GM23338 (cell line): ENCODE results near the gene GREB1L. TPM values are rescaled to one million over a fixed set of nuclear protein-coding genes. Genes with fewer than 3 reads are reported as not detected.

Source experiments
- ATAC-seq: fragments of 200-7000 bp; cut with Tn5 transposase; 3 replicates; pipeline ENCODE4 v1.9.1; 2020
- DNase-seq: peaks from one replicate; pipeline ENCODE4 v3.0.0-alpha.2; 2015; ENCODE audit warnings: low spot score
- H2AFZ ChIP-seq: fragments of 200-600 bp; sonication (generic); 2 replicates; pipeline ENCODE4 v1.8.0; 2016; ENCODE audit warnings: antibody characterized with exemption, mild to moderate bottlenecking, moderate library complexity
- H3F3A ChIP-seq: fragments of 200-600 bp; sonication (generic); replicated peaks from 2 replicates; pipeline ENCODE4 v1.8.0; 2017; ENCODE audit warnings: antibody characterized with exemption, mixed run types, low read depth
- H3K27ac ChIP-seq: fragments of 200-600 bp; sonication (generic); 2 replicates; pipeline ENCODE4 v1.6.1; 2016; ENCODE audit warnings: low read depth
- H3K27me3 ChIP-seq: fragments of 200-600 bp; sonication (generic); 2 replicates; pipeline ENCODE4 v1.8.0; 2016; ENCODE audit warnings: mild to moderate bottlenecking, mixed run types, moderate library complexity; ENCODE audit not compliant: insufficient read depth
- H3K36me3 ChIP-seq: fragments of 200-600 bp; sonication (generic); 2 replicates; pipeline ENCODE4 v1.8.0; 2016; ENCODE audit warnings: mild to moderate bottlenecking; ENCODE audit not compliant: insufficient read depth
- H3K4me1 ChIP-seq: fragments of 200-600 bp; sonication (generic); 2 replicates; pipeline ENCODE4 v1.8.0; 2016; ENCODE audit warnings: mild to moderate bottlenecking, moderate library complexity; ENCODE audit not compliant: insufficient read depth
- H3K4me2 ChIP-seq: fragments of 200-600 bp; sonication (generic); 2 replicates; pipeline ENCODE4 v1.7.1; 2017; ENCODE audit warnings: mixed run types
- H3K4me3 ChIP-seq: fragments of 200-600 bp; sonication (generic); 2 replicates; pipeline ENCODE4 v1.6.1; 2016; ENCODE audit warnings: mixed run types
- H3K79me2 ChIP-seq: fragments of 200-600 bp; sonication (generic); replicated peaks from 2 replicates; pipeline ENCODE4 v1.8.0; 2017; ENCODE audit warnings: mild to moderate bottlenecking; ENCODE audit not compliant: insufficient read depth
- H3K9me2 ChIP-seq: fragments of 200-600 bp; sonication (generic); 2 replicates; pipeline ENCODE4 v1.8.0; 2017; ENCODE audit not compliant: insufficient read depth
- H4K20me1 ChIP-seq: fragments of 200-600 bp; sonication (generic); replicated peaks from 2 replicates; pipeline ENCODE4 v1.8.0; 2017; ENCODE audit warnings: mild to moderate bottlenecking; ENCODE audit not compliant: insufficient read depth
- H3K27ac Mint-ChIP-seq: 2 replicates; pipeline ENCODE4 v1.8.0; 2020; ENCODE audit warnings: inconsistent platforms, mild to moderate bottlenecking, moderate library complexity, mixed read lengths
- H3K27me3 Mint-ChIP-seq: 3 replicates; pipeline ENCODE4 v1.8.0; 2022; ENCODE audit warnings: low read depth, mild to moderate bottlenecking, moderate library complexity, mixed read lengths, inconsistent platforms; ENCODE audit not compliant: insufficient read depth, poor library complexity
- H3K36me3 Mint-ChIP-seq: 3 replicates; pipeline ENCODE4 v1.8.0; 2021; ENCODE audit warnings: low read depth, mild to moderate bottlenecking, inconsistent platforms, moderate library complexity, mixed read lengths
- H3K4me1 Mint-ChIP-seq: 3 replicates; pipeline ENCODE4 v1.8.0; 2020; ENCODE audit warnings: mild to moderate bottlenecking, inconsistent platforms, mixed read lengths
- H3K4me3 Mint-ChIP-seq: 3 replicates; pipeline ENCODE4 v1.8.0; 2021; ENCODE audit warnings: moderate library complexity, mild to moderate bottlenecking, inconsistent platforms, mixed read lengths
- H3K9me3 Mint-ChIP-seq: 3 replicates; pipeline ENCODE4 v1.8.0; 2020; ENCODE audit warnings: moderate library complexity, mild to moderate bottlenecking, inconsistent platforms, mixed read lengths
- CREB1 ChIP-seq: fragments of 250-450 bp; sonication (Bioruptor Pico); IDR thresholded peaks from 2 replicates; pipeline ENCODE4 v1.5.0; 2020; ENCODE audit warnings: low read depth, mild to moderate bottlenecking, moderate library complexity
- ETS1 ChIP-seq: IDR thresholded peaks from 2 replicates; pipeline ENCODE4 v1.6.1; 2016; ENCODE audit warnings: antibody characterized with exemption
- EZH2phosphoT487 ChIP-seq: fragments of 200-600 bp; sonication (generic); IDR thresholded peaks from one replicate; pipeline ENCODE4 v1.8.1; 2018; ENCODE audit warnings: antibody characterized with exemption; ENCODE audit not compliant: unreplicated experiment
- JUNB ChIP-seq: IDR thresholded peaks from one replicate; pipeline ENCODE4 v1.6.1; 2016; ENCODE audit warnings: antibody characterized with exemption; ENCODE audit not compliant: unreplicated experiment
- POLR2AphosphoS5 ChIP-seq: IDR thresholded peaks from 2 replicates; pipeline ENCODE4 v1.6.1; 2016; ENCODE audit warnings: antibody characterized with exemption, low read depth
- REST ChIP-seq: IDR thresholded peaks from one replicate; pipeline ENCODE4 v1.6.1; 2018; ENCODE audit warnings: antibody characterized with exemption; ENCODE audit not compliant: unreplicated experiment
- STAT1 ChIP-seq: IDR thresholded peaks from one replicate; pipeline ENCODE4 v1.6.1; 2016; ENCODE audit warnings: antibody characterized with exemption; ENCODE audit not compliant: unreplicated experiment
- ZNF331 ChIP-seq: fragments of 250-450 bp; sonication (Bioruptor Pico); IDR thresholded peaks from 2 replicates; pipeline ENCODE4 v1.5.0; 2020; ENCODE audit warnings: low read depth, mild to moderate bottlenecking, moderate library complexity
- ZNF462 ChIP-seq: fragments of 250-450 bp; sonication (Bioruptor Pico); IDR thresholded peaks from 2 replicates; pipeline ENCODE4 v1.5.0; 2020; ENCODE audit warnings: mild to moderate bottlenecking, moderate library complexity
- polyA plus RNA-seq: library from polyadenylated mRNA; unstranded; fragments of >200 nt; fragmentation: Nextera tagmentation; extraction: Ambion mirVana; gene quantifications from 2 replicates; pipeline ENCODE4 v1.2.1, GENCODE V29; 2016
- total RNA-seq: library from RNA; depleted of rRNA; stranded (reverse); fragments of >200 nt; shearing (Covaris generic); gene quantifications from 2 replicates; pipeline ENCODE4 v1.2.3, GENCODE V29; 2014
- TF ChIP-seq, protein P1 (sequence below), 2 experiments: fragments of 200-600 bp in 1 of 2; sonication (generic) in 1 of 2; conservative IDR thresholded peaks; 2 replicates each; pipeline versions ENCODE4 v1.5.1 to v1.6.1; 2016 to 2017; ENCODE audit warnings: antibody characterized with exemption in 2 of 2, low read depth in 2 of 2, mild to moderate bottlenecking in 2 of 2, moderate library complexity in 1 of 2

GREB1L gene
- total and polyA plus RNA-seq, 2 experiments from 2014 or later = 0.03 to 0.29 TPM

DNA sequence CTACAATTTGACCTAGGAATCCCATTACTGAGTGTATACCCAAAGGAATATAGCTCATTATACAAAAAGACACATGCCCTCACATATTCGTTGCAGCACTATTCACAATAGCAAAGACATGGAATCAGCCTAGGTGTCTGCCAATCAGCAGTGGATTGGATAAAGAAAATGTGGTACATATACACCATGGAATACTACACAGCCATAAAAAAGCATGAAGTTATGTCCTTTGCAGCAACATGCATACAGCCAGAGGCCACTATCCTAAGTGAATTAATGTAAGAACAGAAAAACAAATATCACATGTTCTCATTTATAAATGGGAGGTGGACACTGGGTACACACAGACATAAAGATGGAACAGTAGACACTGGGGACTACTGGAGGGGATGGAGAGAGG lies 54.0 kb downstream of the GREB1L start (continued):
- TF ChIP-seq ZNF462 (CRISPR knock-in tag) = no peak
- TF ChIP-seq ZNF331 (CRISPR knock-in tag) = no peak
- TF ChIP-seq POLR2AphosphoS5 = no peak
- no peak for TF ChIP-seq CREB1

- Mint-ChIP-seq H3K4me1 (peaks cover 19% of the 10 kb centered on the region), H3K27me3 (no peaks in the 10 kb centered on the region), H3K9me3 (no peaks in the 10 kb centered on the region), H3K36me3 (no peaks in the 10 kb centered on the region), H3K4me3 (no peak overlapping the region), H3K27ac (no peak overlapping the region)
- H3K27me3 ChIP-seq = no peaks in the 10 kb centered on the region
- no peak overlapping the region for H3K4me3 ChIP-seq
- ATAC-seq = no peak
- H3K27ac ChIP-seq = no peak overlapping the region
- H4K20me1 ChIP-seq = no peaks in the 10 kb centered on the region
- no peaks in the 10 kb centered on the region for H3K36me3 ChIP-seq
- H3K9me2 ChIP-seq = no peaks in the 10 kb centered on the region
- no peaks in the 10 kb centered on the region for H3F3A ChIP-seq
- H2AFZ ChIP-seq = no peak overlapping the region
- H3K4me2 ChIP-seq = no peak overlapping the region
- peaks cover 18% of the 10 kb centered on the region for H3K4me1 ChIP-seq
- DNase-seq = no peak
- H3K79me2 ChIP-seq = no peaks in the 10 kb centered on the region
- no peak for TF ChIP-seq JUNB
- no peak for TF ChIP-seq REST
- no peak for TF ChIP-seq EZH2phosphoT487
- TF ChIP-seq POLR2AphosphoS5 = no peak
- TF ChIP-seq, protein P1, sequence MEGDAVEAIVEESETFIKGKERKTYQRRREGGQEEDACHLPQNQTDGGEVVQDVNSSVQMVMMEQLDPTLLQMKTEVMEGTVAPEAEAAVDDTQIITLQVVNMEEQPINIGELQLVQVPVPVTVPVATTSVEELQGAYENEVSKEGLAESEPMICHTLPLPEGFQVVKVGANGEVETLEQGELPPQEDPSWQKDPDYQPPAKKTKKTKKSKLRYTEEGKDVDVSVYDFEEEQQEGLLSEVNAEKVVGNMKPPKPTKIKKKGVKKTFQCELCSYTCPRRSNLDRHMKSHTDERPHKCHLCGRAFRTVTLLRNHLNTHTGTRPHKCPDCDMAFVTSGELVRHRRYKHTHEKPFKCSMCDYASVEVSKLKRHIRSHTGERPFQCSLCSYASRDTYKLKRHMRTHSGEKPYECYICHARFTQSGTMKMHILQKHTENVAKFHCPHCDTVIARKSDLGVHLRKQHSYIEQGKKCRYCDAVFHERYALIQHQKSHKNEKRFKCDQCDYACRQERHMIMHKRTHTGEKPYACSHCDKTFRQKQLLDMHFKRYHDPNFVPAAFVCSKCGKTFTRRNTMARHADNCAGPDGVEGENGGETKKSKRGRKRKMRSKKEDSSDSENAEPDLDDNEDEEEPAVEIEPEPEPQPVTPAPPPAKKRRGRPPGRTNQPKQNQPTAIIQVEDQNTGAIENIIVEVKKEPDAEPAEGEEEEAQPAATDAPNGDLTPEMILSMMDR (conservative IDR thresholded peaks at IDR 0.05; ENCODE audit: low read depth in 2 of 2) = no peak
- TF ChIP-seq ETS1 = no peak
- no peak for TF ChIP-seq ZNF331 (CRISPR knock-in tag)
- no peak for TF ChIP-seq STAT1
Observed at GRCh38 chr18:21298351-21298750, 56.3 kb downstream of the GREB1L start.
